GDM1 (cell line): ENCODE results near the gene TFE3.
A peak's percentile ranks its signal among the peaks of the same experiment; 100 is the strongest.

ENCODE experiments used
- DNase-seq: peaks from one replicate; lab custom pipeline; 2025; lab: John Stamatoyannopoulos, UW

TFE3 gene

DNA sequence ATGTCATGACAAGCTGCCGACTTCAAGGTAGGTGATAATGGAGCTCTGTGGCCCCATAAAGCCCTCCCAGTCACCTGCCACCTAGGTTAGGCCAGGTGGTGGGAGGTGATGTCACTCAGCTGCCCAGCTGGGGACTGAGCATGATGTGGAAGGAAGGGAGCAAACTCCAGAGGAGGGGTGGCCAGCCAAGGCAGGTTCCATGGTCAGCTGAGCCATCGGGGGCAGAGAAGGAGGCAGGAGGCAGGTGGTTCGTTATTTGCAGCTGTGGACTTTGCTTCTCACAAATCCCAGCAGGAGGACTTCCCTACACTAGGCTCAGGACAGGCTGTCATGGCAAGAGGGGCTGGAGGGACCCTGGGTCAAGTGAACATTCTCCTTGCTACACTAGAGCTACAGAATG is 17.8 kb upstream of the TFE3 start:
- no peak for DNase-seq

DNA sequence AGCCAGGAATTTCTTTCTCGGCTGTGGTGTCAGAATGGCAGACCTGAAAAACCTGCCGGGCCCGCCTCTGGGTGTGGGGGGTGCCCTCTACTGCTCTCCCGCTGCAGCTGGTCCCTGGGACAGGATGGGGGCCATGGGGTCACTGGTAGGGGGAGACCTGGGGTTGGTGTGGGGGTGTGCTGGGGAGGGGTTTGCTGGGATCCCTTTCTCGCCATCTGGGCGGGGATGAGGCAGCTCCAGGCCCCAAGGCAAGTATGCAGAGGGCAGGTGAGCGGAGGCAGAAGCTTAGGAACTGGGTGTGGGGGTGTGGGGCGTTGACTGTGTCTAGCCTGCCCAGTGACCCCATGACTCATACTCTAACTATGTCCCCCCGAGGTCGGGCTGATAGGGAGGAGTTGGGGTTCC is 16.5 kb upstream of the TFE3 start:
- no peak for DNase-seq

DNA sequence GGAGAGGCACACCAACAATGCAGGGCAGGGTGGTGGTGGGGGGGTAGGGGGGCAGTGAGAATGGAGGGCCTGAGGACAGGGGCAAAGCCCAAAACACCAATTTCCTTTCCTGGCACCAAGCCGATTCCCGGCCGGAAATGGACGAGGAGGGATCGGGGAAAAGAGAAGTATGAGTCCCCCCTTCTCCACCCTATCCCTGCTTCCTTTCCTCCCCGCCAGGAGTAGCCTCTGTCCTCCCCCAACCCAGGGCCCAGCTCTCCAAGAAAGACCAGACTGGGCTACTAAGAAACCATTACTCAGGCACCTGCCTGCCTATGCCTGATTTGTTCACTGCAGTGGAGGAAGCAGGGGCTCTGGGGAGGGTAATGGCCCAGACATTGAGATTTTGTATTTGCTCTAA is 16.0 kb upstream of the TFE3 start:
- no peak for DNase-seq

- no peak for DNase-seq
Measured at GRCh38 chrX:49058794-49059193, 15.6 kb upstream of the TFE3 start, which contains the start of gene CCDC120. Gene CCDC120 (plus strand): TSS chrX:49058999. CDS start chrX:49062042, 3,043 bp downstream.

- no peak for DNase-seq
Measured at GRCh38 chrX:49054073-49054762, 11.1 kb upstream of the TFE3 start.

DNA sequence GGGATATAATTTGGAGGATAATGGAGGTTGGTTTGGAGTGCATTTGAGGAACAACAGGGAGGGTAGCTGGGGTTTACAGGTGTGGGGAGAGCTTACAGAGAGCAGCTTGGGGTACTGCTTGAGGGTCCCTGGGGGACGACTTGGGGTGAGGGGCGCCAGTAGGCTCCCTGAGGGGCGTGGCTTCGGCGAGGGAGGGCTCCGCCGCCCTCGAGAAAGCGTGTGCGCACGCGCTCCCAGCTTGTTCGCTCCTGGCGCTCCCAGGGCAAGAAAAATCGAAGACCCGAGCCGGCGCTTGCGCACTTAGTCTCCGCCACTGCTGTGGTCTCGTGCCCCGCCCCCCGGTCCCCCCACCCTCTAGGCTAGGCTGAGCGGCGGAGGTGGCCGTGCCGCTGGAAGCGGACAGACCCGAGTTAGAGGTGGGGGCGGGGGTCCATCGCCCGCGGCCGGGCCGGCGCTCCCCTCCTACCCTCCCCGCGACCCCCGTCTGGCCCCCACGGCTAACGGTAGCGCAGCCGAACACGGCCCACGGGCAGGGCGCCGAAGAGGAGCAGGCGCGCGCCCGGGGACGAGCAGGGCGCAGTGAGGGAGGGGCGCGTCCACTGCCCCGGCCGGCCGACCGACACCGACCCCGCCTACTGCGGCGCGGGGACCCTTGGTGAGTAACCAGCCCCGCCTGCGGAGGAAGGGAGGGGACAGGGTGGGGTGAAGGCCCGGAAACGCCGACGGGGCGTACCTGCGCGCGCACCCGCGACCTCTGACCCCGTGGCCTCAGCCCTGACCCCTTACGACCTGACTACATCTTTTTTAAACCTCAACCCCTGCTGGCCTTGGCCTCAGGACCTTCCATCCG is 10.3 kb upstream of the TFE3 start:
- peak; percentile 39 for DNase-seq

GRCh38 chrX:49043987-49044281 is 777 bp upstream of the TFE3 start:
- no peak for DNase-seq

DNA sequence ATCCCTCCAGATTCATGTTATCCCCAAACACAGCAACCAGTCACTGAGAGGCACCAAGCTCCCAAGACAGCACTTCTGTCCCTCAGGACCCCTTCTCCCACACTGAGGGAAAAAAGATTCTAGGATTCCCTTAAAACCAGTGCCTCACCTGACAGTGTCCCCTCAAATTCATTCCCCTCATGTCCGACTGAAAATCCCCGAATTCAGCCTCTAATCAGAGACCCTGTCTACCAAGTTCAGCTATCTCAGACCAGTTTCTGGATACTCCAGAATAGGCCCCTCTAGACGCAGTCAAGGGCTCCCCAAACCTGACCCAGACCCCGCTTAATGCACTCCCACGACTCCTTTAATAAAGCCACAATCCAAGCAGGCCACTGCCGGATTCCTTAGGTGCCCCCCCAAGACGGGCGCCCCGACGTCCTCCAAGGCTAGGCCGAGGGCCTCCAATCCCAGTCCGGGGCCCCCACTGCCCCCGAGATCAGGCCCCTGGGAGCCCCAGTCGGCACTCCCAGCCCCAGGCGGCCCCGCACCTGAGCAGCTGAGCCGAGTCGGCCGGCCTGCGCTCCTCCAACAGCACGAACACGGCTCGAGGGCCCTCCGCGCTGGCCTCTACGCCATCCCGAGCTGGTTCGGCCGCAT is 457 bp downstream of the TFE3 start:
- DNase-seq, result no peak

GRCh38 chrX:49041744-49042580 is 1.2 kb downstream of the TFE3 start:
- DNase-seq, result no peak

DNA sequence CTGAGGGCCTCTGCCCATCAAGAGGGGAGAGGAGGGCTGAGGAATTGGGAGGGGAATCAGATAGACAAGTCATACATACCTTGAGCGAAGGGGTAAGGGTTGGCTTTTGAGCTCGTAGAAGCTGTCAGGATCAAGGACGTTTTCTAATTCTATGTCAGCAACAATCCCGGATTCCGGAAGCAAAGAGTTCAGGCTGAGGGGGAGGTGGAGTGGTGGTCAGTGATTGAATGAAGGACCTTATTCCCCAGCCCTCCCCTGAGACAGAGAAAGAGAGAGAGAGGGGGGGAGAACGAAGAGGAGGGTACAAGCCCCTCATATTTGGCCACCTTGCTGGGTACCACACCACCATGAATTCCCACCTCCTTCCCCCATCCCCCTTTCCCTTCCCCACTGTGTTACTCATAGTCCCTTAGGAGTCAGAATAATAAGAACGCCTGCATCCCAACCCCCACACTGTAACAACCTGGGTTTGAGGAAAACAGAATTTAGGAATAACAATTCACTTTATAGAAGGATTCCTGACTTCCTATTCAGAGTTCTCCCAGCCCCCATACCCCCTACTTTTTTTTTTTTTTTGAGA is 2.7 kb downstream of the TFE3 start:
- DNase-seq, result no peak

DNA sequence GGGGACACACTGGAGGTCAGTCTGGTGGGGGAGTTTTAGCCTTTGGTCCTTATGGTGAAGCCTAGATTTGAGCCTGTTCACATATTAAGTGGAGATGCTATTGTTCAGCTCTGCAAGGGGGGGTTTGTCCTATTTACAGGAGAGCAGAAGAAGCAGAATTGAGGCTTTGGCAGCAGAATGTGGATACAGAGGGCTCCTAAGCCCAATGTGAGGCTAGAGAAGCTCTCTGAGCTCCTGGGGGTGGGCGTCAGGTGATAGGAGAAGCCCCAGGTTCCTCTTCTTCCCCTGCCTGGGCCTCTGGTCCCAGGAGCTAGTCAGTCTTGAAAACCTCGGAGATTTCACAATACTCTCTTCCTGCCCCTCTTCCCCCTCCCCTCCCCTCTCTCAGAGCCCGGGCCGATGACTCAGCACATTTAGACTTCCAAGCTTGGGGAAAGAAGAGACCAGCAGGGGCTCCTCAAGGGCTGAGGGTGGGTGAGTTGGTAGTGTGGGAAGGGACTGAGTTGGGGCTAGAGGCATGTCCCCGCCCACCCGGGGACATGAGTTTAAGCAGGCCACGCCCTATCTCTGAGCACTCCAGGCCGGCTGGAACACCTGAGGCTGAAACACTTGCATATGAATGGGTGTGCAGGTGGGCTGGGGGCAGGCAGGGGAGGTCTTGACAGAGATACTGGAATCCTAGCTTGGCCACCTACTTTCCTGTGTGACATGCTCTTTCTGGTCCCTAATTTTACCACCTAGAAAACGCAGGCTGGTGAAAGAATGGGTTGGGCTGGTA is 3.4 kb downstream of the TFE3 start:
- DNase-seq, result peak; percentile 91

DNA sequence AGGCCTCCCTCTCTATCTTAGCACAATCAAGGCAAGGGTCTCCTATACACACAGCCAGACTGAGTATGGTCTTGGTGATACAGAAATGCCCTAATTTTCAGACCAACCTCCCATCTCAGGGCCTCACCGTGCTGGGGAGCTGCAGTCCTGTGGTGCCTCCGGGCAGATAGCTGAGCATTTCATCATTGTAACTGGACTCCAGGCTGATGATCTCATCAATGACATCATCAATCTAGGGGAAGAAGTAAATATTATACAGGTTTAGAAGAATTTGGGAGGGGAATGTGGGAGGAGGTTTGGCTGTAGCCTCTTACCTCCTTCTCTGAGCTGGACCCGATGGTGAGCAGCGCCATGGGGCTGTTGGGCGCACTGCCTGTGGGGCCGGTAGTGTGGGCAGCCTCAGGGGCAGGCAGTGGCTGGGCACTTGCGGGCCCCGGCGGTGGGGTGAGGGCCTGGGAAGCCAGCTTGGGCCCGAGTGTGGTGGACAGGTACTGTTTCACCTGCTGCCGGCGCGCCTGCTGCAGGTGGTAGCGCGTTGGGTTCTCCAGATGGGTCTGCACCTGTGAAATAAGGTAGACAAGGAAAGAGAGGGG is 5.2 kb downstream of the TFE3 start:
- no peak for DNase-seq

- DNase-seq, result no peak
Measured at GRCh38 chrX:49030283-49030682, 12.9 kb downstream of the TFE3 start.

GRCh38 chrX:49029876-49030275 is 13.3 kb downstream of the TFE3 start:
- DNase-seq, result no peak

GRCh38 chrX:49019599-49020249 is 23.4 kb downstream of the TFE3 start:
- DNase-seq, result no peak

- DNase-seq, result no peak
Measured at GRCh38 chrX:49019050-49019449, 24.1 kb downstream of the TFE3 start.

DNA sequence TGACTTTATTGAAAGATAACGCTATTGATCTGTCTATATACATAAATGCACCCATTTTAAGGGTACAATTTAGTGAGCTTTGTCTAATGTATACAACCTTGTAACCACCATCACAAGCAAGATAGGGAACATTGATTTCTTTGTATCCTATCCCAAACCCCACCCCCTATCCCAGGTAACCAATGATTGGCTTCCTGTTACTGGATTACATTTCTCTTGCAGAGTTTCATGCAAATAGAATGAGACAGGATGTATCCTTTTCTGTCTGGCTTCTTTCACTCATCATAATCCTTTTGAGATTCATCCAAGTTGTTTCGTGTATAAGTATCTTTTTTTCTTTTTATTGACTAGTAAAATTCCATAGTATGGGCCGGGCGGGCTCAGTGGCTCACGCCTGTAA is 39.5 kb downstream of the TFE3 start:
- DNase-seq, result no peak

DNA sequence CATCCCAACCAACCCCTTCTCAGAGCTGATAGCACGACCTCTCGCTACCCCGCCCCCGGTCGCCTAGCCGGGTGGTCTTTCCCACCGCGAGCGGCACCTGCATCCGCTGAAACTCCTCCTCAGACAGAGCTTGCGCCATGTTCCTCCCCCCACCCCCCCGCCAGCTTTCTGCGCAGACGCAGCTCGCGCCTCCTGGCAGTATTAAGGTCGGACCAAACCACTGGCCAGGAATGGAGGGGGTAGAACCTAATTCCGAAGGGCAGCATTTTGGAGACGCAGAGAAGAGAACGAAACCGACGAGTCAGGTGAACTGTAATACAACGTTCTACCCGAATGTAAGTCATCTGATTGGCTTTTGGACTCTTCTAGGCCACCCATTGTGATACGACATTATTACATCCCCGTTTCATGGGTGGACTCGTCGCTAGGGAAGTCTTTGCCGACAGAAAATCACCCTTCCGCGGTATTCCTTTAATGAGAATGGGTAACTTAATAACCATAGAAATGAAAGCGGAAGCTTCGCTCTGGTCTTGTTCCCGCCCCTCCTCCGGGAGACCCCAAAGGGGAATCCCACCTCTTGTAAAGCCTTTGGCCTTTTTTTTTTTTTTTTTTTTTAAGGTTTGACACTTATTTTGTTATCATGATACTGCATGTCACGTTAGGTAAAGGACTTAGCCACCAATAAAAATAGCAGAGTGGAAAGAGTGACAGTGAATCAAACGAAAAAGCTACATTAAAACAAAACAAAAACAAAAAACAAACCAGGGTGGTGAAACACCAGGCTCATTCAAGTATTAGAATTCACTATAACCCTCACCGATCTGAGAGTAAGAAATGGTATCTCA is 40.8 kb downstream of the TFE3 start, which contains the start of gene GRIPAP1:
TSS of gene GRIPAP1 (minus strand) at position 174 of the 845 bp plus-strand sequence. CDS start at position 139, 35 bp downstream.
- peak; percentile 59 for DNase-seq

GRCh38 chrX:49001521-49002090 is 41.6 kb downstream of the TFE3 start:
- peak; percentile 8 for DNase-seq
